ENCODE measurements around the gene KRT77.

- TF ChIP-seq POLR2AphosphoS5 (IDR thresholded peaks at IDR 0.05; ENCODE audit: insufficient read depth in 1 of 2, low read depth in 1 of 2) (no peak), CTCF (IDR thresholded peaks at IDR 0.05) (no peak)
Measured at GRCh38 chr12:52645982-52646381, 57.3 kb downstream of the KRT77 start.

Measured in vagina (tissue), 2 donors.